ENCODE data around the gene CRIP2. TPM values are rescaled to one million over a fixed set of nuclear protein-coding genes. Genes with fewer than 3 reads are reported as not detected.

CRIP2 gene
- total RNA-seq, 4 donors from 2014 or later: 101 to 160 (median 136) TPM

- Histone ChIP-seq H3K4me3 (replicated peaks in 1 of 3) (no peak overlapping the region), H3K4me1 (no peaks in the 10 kb centered on the region), H3K27me3 (no peaks in the 10 kb centered on the region), H3K36me3 (no peaks in the 10 kb centered on the region), H3K27ac (no peak overlapping the region), H3K9me3 (no peaks in the 10 kb centered on the region)
- intact Hi-C loops (cut with DNase I): no loop called here
- DNase-seq: no peak
- WGBS, 2 donors: 81 to 83% methylated on average over 13 to 21 of the region's 21 CpGs
- TF ChIP-seq CTCF (IDR thresholded peaks at IDR 0.05): no peak
- TF ChIP-seq POLR2A (IDR thresholded peaks at IDR 0.05): no peak
Observed at GRCh38 chr14:105500036-105500725, 25.6 kb downstream of the CRIP2 start.

- TF ChIP-seq POLR2A (IDR thresholded peaks at IDR 0.05) (no peak), CTCF (IDR thresholded peaks at IDR 0.05) (no peak)
- 79% methylated on average over 10 of the region's 10 CpGs for WGBS, 2 donors
- DNase-seq: no peak
- Histone ChIP-seq H3K4me3 (replicated peaks in 1 of 3) (no peak overlapping the region), H3K27me3 (no peaks in the 10 kb centered on the region), H3K4me1 (no peaks in the 10 kb centered on the region), H3K36me3 (no peaks in the 10 kb centered on the region), H3K9me3 (no peaks in the 10 kb centered on the region), H3K27ac (no peak overlapping the region)
- intact Hi-C loops (cut with DNase I): no loop called here
Observed at GRCh38 chr14:105500726-105501101, 26.1 kb downstream of the CRIP2 start.

GRCh38 chr14:105501504-105502291, 27.1 kb downstream of the CRIP2 start:
- Histone ChIP-seq H3K9me3 (no peaks in the 10 kb centered on the region), H3K4me3 (replicated peaks in 1 of 3) (no peak overlapping the region), H3K4me1 (no peaks in the 10 kb centered on the region), H3K36me3 (no peaks in the 10 kb centered on the region), H3K27ac (no peak overlapping the region), H3K27me3 (no peaks in the 10 kb centered on the region)
- no peak for TF ChIP-seq CTCF (IDR thresholded peaks at IDR 0.05)
- no peak for TF ChIP-seq POLR2A (IDR thresholded peaks at IDR 0.05)
- intact Hi-C loops (cut with DNase I): no loop called here
- DNase-seq: no peak
- 85 to 87% methylated on average over 13 of the region's 13 CpGs for WGBS, 2 donors

- no peak for TF ChIP-seq CTCF (IDR thresholded peaks at IDR 0.05)
- TF ChIP-seq POLR2A (IDR thresholded peaks at IDR 0.05): no peak
Observed at GRCh38 chr14:105502446-105503295, 28.1 kb downstream of the CRIP2 start.

More at GRCh38 chr14:105502446-105503295, 28.1 kb downstream of the CRIP2 start:
- Histone ChIP-seq H3K9me3 (no peaks in the 10 kb centered on the region), H3K27me3 (no peaks in the 10 kb centered on the region), H3K27ac (no peak overlapping the region), H3K36me3 (no peaks in the 10 kb centered on the region), H3K4me1 (no peaks in the 10 kb centered on the region), H3K4me3 (replicated peaks in 1 of 3) (no peak overlapping the region)
- no peak for DNase-seq
- 81 to 90% methylated on average over 12 to 14 of the region's 18 CpGs for WGBS, 2 donors
- intact Hi-C loops (cut with DNase I): no loop called here
